Esophagus muscularis mucosa (tissue), 4 donors: ENCODE results near the gene BRD1.

Experiments used
- CTCF ChIP-seq, 3 experiments: fragments of 200-600 bp in 2 of 3; fragments of 450-650 bp in 1 of 3; sonication (generic) in 2 of 3; IDR thresholded peaks; one replicate each; pipeline ENCODE4 v1.5.1; 2017 to 2019; ENCODE audit warnings: antibody characterized with exemption in 3 of 3, mild to moderate bottlenecking in 2 of 3, moderate library complexity in 1 of 3
- EP300 ChIP-seq: sonication (generic); formaldehyde crosslinking; IDR thresholded peaks from one replicate; pipeline ENCODE4 v1.6.1; 2017; ENCODE audit warnings: antibody characterized with exemption
- POLR2A ChIP-seq: fragments of 450-650 bp; IDR thresholded peaks from one replicate; pipeline ENCODE4 v1.6.1; 2017; ENCODE audit warnings: antibody characterized with exemption, moderate library complexity, mild to moderate bottlenecking, low read depth
- POLR2AphosphoS5 ChIP-seq, 2 donors: sonication (generic); formaldehyde crosslinking; IDR thresholded peaks; one replicate each; pipeline ENCODE4 v1.6.1; 2017; ENCODE audit warnings: antibody characterized with exemption in 2 of 2

DNA sequence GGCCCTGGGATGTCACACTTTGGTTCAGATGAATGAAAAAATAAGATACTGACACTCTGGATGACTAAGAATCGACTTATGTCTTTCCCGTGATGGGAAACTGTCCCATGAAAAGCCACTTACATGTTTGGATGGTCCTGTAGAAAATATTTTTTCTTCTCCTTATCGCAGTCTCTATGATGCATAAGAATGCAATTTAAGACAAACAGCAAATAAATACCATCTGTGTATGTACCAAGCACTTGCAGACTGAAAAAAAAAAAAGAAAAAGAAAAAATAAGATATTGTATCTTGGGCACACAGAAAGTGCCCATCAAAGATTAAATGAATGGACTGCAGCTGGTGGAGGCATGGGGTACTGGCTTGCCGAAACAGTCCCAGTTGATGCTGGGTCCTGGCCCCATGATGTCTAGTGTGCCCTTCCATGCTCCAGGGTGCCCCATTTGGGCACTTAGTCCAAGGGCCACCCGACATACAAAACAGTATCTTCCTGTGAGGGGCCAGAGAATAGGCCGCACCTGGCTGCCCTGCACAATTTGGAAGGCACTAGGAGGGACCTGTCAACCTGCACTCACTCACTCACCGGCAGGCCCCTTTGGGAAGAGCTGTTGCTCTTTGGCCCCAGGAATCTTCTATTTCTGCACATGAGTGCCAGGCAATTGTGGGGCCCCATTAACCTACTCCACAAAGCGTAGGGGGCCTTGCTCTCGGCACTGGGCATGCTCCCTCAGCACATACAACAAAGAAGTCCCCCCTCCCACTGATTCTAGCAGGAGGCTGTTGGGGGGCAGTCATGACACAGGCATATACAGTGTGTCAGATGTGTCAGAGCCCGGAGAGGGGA, 23.5 kb upstream of the BRD1 start:
- TF ChIP-seq CTCF (IDR thresholded peaks at IDR 0.05) (no peak), POLR2A (no peak), EP300 (no peak), POLR2AphosphoS5 (IDR thresholded peaks at IDR 0.05) (no peak)
